Adrenal gland (tissue), 12 donors: ENCODE data around the gene ACE. TPM values are rescaled to one million over a fixed set of nuclear protein-coding genes. Genes with fewer than 3 reads are reported as not detected.

Experiments
- DNase-seq, 7 donors: peaks; one replicate each; pipeline ENCODE4 v3.0.0-alpha.2; 2019 to 2020
- H3K27ac ChIP-seq, 5 donors: fragments of 200-600 bp; sonication (generic) in 4 of 5; 1 replicate in 3 of 5; 2 replicates in 2 of 5; pipeline versions ENCODE4 v1.5.1 to v1.8.0; 2016 to 2020; ENCODE audit warnings: mild to moderate bottlenecking in 1 of 5
- H3K27me3 ChIP-seq: fragments of 200-600 bp; 2 replicates; pipeline ENCODE4 v1.8.0; 2021
- H3K36me3 ChIP-seq, 2 donors: fragments of 200-600 bp; replicated peaks in 1 of 2; 1 replicate in 1 of 2; 2 replicates in 1 of 2; pipeline versions ENCODE4 v1.5.1 to v1.8.0; 2018 to 2022
- H3K4me1 ChIP-seq, 2 donors: fragments of 200-600 bp; replicated peaks in 1 of 2; 1 replicate in 1 of 2; 2 replicates in 1 of 2; pipeline versions ENCODE4 v1.5.1 to v1.8.0; 2018 to 2021
- H3K4me3 ChIP-seq, 4 donors: fragments of 200-600 bp; sonication (generic) in 3 of 4; one replicate each; pipeline ENCODE4 v1.5.1; 2016 to 2018
- H3K9me3 ChIP-seq, 3 donors: fragments of 200-600 bp; sonication (generic) in 1 of 3; replicated peaks in 1 of 3; 1 replicate in 2 of 3; 2 replicates in 1 of 3; pipeline versions ENCODE4 v1.5.1 to v1.8.0; 2016 to 2021
- CTCF ChIP-seq, 6 experiments: fragments of 450-650 bp in 4 of 6; fragments of 200-600 bp in 2 of 6; sonication (generic) in 1 of 6; IDR thresholded peaks; 1 replicate in 5 of 6; 2 replicates in 1 of 6; pipeline versions ENCODE4 v1.5.1 to v1.8.0; 2016 to 2021; ENCODE audit warnings: antibody characterized with exemption in 6 of 6, mild to moderate bottlenecking in 2 of 6, moderate library complexity in 1 of 6
- POLR2A ChIP-seq, 2 donors: fragments of 450-650 bp; IDR thresholded peaks; one replicate each; pipeline ENCODE4 v1.6.1; 2017; ENCODE audit warnings: antibody characterized with exemption in 2 of 2, mild to moderate bottlenecking in 2 of 2, moderate library complexity in 1 of 2
- WGBS, 4 donors: extraction: QIAGEN DNeasy Blood & Tissue Kit in 2 of 4; methylation state at CpG; one replicate each; pipeline versions ENCODE4 v1.1.5 to v1.1.7; 2013 to 2017; 5-methylcytosine and 5-hydroxymethylcytosine counted together
- intact Hi-C, 2 donors: fragments of 100-400 bp; cut with DNase I; formaldehyde crosslinking; loops; one replicate each; pipeline versions ENCODE4 v1.14.1 to v1.15.0; 2022 to 2023
- polyA plus RNA-seq, 3 donors: library from polyadenylated mRNA; stranded (reverse); fragments of 200-250 nt in 2 of 3; fragments of 350-450 nt in 1 of 3; fragmentation: Illumina TruSeq in 1 of 3; extraction: RNeasy Lipid Tissue Mini Kit (QIAGEN cat#74804) in 1 of 3; gene quantifications; one replicate each; pipeline ENCODE4 v1.2.3, GENCODE V29; 2013 to 2014
- total RNA-seq, 9 donors: library from RNA; depleted of rRNA in 4 of 9; stranded (reverse); fragments of >200 nt in 4 of 9; fragments of 120-200 nt in 1 of 9; fragmentation: NEBNext Ultra II Directional in 1 of 9; extraction: Animal tissue kit (Norgen Biotek cat#: 25700) in 1 of 9; gene quantifications; one replicate each; pipeline versions ENCODE4 v1.1.0 to v1.2.4, GENCODE V29; 2013 to 2023
- donor health status: healthy with polysubstance abuse.
- donor health status: Bipolar disorder and iron deficiency.
- donor health status: DM: yes; HTN: yes; CAD: no.
- donor health status: DM: no; HTN: no; CAD: no.
- donor health status: DM: no; HTN: no; CAD: no.
- donor health status: DM: yes; HTN: yes; CAD: no.

ACE gene
- total and polyA plus RNA-seq, 12 donors: 0.55 to 49.7 (median 12.2) TPM

GRCh38 chr17:63477480-63478440, 899 bp downstream of the ACE start:
- Histone ChIP-seq H3K27ac (peak overlapping the region in 1 of 5 donors; percentile 85), H3K36me3 (no peaks in the 10 kb centered on the region), H3K27me3 (no peaks in the 10 kb centered on the region), H3K9me3 (no peaks in the 10 kb centered on the region), H3K4me1 (peaks cover 22 to 41% of the 10 kb centered on the region in 2 donors), H3K4me3 (peak overlapping the region in 1 of 4 donors; percentile 73)
- 18 to 27% (median 22%) methylated on average over 6 to 44 of the region's 44 CpGs for WGBS, 4 donors
- TF ChIP-seq CTCF (IDR thresholded peaks at IDR 0.05) (no peak), POLR2A (IDR thresholded peaks at IDR 0.05) (no peak)
- peak in 1 of 7 donors; percentile 36 for DNase-seq
- intact Hi-C loops: loop anchor here in 1 of 2 donors (5.0 kb wide), 1 partner anchor 50 kb away; no protein-coding TSS in a partner anchor

DNA sequence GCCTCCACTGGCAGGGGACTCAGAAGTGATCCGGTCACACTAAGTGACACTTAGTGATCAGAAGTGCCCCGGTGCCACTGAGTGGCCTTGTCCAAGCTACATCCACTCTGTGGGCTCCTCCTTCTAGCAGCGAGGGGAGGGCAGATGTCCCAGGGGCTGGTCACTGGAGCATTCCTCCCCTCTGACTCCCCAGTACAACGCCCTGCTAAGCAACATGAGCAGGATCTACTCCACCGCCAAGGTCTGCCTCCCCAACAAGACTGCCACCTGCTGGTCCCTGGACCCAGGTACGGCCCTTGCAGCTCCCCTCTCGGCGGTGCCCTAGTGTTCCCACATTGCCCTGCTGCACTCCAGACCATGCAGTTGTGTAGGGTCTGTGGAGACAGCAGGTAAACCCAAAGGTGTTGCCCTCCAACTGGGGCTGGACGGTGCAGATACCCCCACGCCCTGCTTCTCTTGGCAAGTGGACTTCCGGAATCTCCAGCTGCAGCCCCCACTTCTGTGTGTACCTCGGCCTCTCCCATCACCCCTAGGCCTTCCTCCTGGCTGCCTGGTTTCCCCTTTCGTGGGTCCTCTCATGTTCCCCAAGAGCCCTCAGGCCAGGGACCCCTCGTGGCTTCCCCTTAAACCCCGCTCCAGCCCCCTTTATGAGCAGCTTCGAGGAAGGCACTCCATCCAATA, 2.1 kb downstream of the ACE start:
- WGBS, 4 donors: 39 to 68% (median 40%) methylated on average over 9 to 16 of the region's 16 CpGs
- Histone ChIP-seq H3K27ac (no peak overlapping the region), H3K27me3 (no peaks in the 10 kb centered on the region), H3K36me3 (no peaks in the 10 kb centered on the region), H3K4me1 (peaks cover 17 to 36% of the 10 kb centered on the region in 2 donors), H3K9me3 (no peaks in the 10 kb centered on the region), H3K4me3 (no peak overlapping the region)
- TF ChIP-seq POLR2A (IDR thresholded peaks at IDR 0.05) (no peak), CTCF (IDR thresholded peaks at IDR 0.05) (peak; percentile 59 to 91 (median 80))
- peak; percentile 85 to 93 (median 90) for DNase-seq
- intact Hi-C loops: loop anchor here in 1 of 2 donors (5.0 kb wide), 1 partner anchor 52 kb away; no protein-coding TSS in a partner anchor

GRCh38 chr17:63479495-63480184, 2.8 kb downstream of the ACE start:
- no peak overlapping the region for H3K27ac ChIP-seq
- H3K4me3 ChIP-seq: no peak overlapping the region
- H3K9me3 ChIP-seq: no peaks in the 10 kb centered on the region
- peaks cover 15 to 32% of the 10 kb centered on the region in 2 donors for H3K4me1 ChIP-seq
- intact Hi-C loops: loop anchor here (2.0 to 10.0 kb wide), 3 partner anchors 52 to 135 kb away; no protein-coding TSS in a partner anchor
- no peak for TF ChIP-seq CTCF (IDR thresholded peaks at IDR 0.05)
- TF ChIP-seq POLR2A (IDR thresholded peaks at IDR 0.05): no peak
- no peak for DNase-seq
- WGBS, 4 donors: 84 to 94% (median 85%) methylated on average over 11 to 17 of the region's 17 CpGs
- no peaks in the 10 kb centered on the region for H3K27me3 ChIP-seq
- no peaks in the 10 kb centered on the region for H3K36me3 ChIP-seq
